B cell (primary cell): Measurements from ENCODE around the gene PROCA1.

Source experiments
- CTCF ChIP-seq: fragments of 200-600 bp; IDR thresholded peaks from one replicate; pipeline ENCODE4 v1.8.0; 2022; ENCODE audit warnings: antibody characterized with exemption, mild to moderate bottlenecking
- EZH2 ChIP-seq: IDR thresholded peaks from 2 replicates; pipeline ENCODE4 v1.6.1; 2012; ENCODE audit warnings: borderline replicate concordance, low read depth, mild to moderate bottlenecking, moderate library complexity, low read length; ENCODE audit not compliant: insufficient read depth, poor library complexity, severe bottlenecking

GRCh38 chr17:28729950-28730330 is 18.3 kb upstream of the PROCA1 start:
- TF ChIP-seq CTCF: no peak
- TF ChIP-seq EZH2: no peak
